Gastrocnemius medialis (tissue), 4 donors: ENCODE results near the gene PLCB3. TPM values are rescaled to one million over a fixed set of nuclear protein-coding genes. Genes with fewer than 3 reads are reported as not detected.

Experiments used
- ATAC-seq, 2 donors: fragments of 150-250 bp; one replicate each; pipeline ENCODE4 v1.9.1; 2016
- DNase-seq, 2 donors: peaks; one replicate each; pipeline ENCODE4 v3.0.0-alpha.2; 2019
- H3K27ac ChIP-seq, 4 donors: fragments of 200-600 bp; sonication (generic); 1 replicate in 1 of 4; 2 replicates in 3 of 4; pipeline ENCODE4 v1.5.1; 2016 to 2018; ENCODE audit warnings: mild to moderate bottlenecking in 2 of 4, moderate library complexity in 1 of 4
- H3K27me3 ChIP-seq, 3 donors: fragments of 200-600 bp; sonication (generic) in 2 of 3; 1 replicate in 1 of 3; 2 replicates in 2 of 3; pipeline versions ENCODE4 v1.5.1 to v1.6.0; 2016 to 2019; ENCODE audit warnings: mild to moderate bottlenecking in 1 of 3, moderate library complexity in 1 of 3
- H3K36me3 ChIP-seq, 2 donors: fragments of 200-600 bp; sonication (generic) in 1 of 2; one replicate each; pipeline ENCODE4 v1.5.1; 2017 to 2018
- H3K4me1 ChIP-seq, 2 donors: fragments of 200-600 bp; sonication (generic) in 1 of 2; one replicate each; pipeline ENCODE4 v1.5.1; 2016 to 2017; ENCODE audit warnings: mild to moderate bottlenecking in 2 of 2
- H3K4me3 ChIP-seq, 4 donors: fragments of 200-600 bp; sonication (generic) in 3 of 4; 1 replicate in 1 of 4; 2 replicates in 3 of 4; pipeline ENCODE4 v1.5.1; 2016 to 2019; ENCODE audit warnings: mild to moderate bottlenecking in 2 of 4
- H3K9me3 ChIP-seq, 3 donors: fragments of 200-600 bp; sonication (generic) in 2 of 3; 1 replicate in 1 of 3; 2 replicates in 2 of 3; pipeline ENCODE4 v1.5.1; 2016 to 2019
- POLR2A ChIP-seq, 2 donors: fragments of 450-650 bp; IDR thresholded peaks; one replicate each; pipeline ENCODE4 v1.6.1; 2017; ENCODE audit warnings: antibody characterized with exemption in 2 of 2, mild to moderate bottlenecking in 2 of 2, moderate library complexity in 2 of 2
- in situ Hi-C, 4 donors: fragments of 200-750 bp; cut with MboI; loops; one replicate each; pipeline versions ENCODE4 v1.15.0 to v1.8.0; 2017; ENCODE audit warnings: low sequenced_read_pairs in 4 of 4
- intact Hi-C: fragments of 100-400 bp; cut with DNase I; formaldehyde crosslinking; loops from one replicate; pipeline ENCODE4 v1.15.1; 2023; ENCODE audit warnings: low total_unique reads
- total RNA-seq, 4 donors: library from RNA; depleted of rRNA; stranded (reverse); fragments of >200 nt; gene quantifications; one replicate each; pipeline versions ENCODE4 v1.1.0 to v1.2.3, GENCODE V29; 2016
- TF ChIP-seq, protein P1 (sequence below), 5 experiments: fragments of 450-650 bp in 3 of 5; fragments of 200-600 bp in 2 of 5; sonication (generic) in 2 of 5; IDR thresholded peaks in 4 of 5; conservative IDR thresholded peaks in 1 of 5; 1 replicate in 4 of 5; 2 replicates in 1 of 5; pipeline ENCODE4 v1.5.1; 2016 to 2019; ENCODE audit warnings: antibody characterized with exemption in 5 of 5, mild to moderate bottlenecking in 3 of 5, moderate library complexity in 3 of 5

Gene PLCB3
- total RNA-seq, 4 donors from 2014 or later, result 4.7 to 9.7 (median 6.2) TPM

GRCh38 chr11:64253481-64253880, 2.2 kb downstream of the PLCB3 start:
- intact Hi-C loops (no loop called here), in situ Hi-C loops (no loop called here)
- ATAC-seq (no peak), DNase-seq (peak in 1 of 2 donors; percentile 65)
- peaks cover 30 to 31% of the 10 kb centered on the region in 2 donors for H3K4me1 ChIP-seq
- no peaks in the 10 kb centered on the region for H3K27me3 ChIP-seq
- H3K9me3 ChIP-seq, result no peaks in the 10 kb centered on the region
- no peak for TF ChIP-seq POLR2A (IDR thresholded peaks at IDR 0.05)
- TF ChIP-seq, protein P1, sequence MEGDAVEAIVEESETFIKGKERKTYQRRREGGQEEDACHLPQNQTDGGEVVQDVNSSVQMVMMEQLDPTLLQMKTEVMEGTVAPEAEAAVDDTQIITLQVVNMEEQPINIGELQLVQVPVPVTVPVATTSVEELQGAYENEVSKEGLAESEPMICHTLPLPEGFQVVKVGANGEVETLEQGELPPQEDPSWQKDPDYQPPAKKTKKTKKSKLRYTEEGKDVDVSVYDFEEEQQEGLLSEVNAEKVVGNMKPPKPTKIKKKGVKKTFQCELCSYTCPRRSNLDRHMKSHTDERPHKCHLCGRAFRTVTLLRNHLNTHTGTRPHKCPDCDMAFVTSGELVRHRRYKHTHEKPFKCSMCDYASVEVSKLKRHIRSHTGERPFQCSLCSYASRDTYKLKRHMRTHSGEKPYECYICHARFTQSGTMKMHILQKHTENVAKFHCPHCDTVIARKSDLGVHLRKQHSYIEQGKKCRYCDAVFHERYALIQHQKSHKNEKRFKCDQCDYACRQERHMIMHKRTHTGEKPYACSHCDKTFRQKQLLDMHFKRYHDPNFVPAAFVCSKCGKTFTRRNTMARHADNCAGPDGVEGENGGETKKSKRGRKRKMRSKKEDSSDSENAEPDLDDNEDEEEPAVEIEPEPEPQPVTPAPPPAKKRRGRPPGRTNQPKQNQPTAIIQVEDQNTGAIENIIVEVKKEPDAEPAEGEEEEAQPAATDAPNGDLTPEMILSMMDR (IDR thresholded peaks at IDR 0.05 in 4 of 5, conservative IDR thresholded peaks at IDR 0.05 in 1 of 5), result no peak
- H3K36me3 ChIP-seq, result peaks cover 0 to 22% of the 10 kb centered on the region in 2 donors
- H3K27ac ChIP-seq, result peak overlapping the region in 3 of 4 donors; percentile 6 to 77 (median 34)
- no peak overlapping the region for H3K4me3 ChIP-seq

DNA sequence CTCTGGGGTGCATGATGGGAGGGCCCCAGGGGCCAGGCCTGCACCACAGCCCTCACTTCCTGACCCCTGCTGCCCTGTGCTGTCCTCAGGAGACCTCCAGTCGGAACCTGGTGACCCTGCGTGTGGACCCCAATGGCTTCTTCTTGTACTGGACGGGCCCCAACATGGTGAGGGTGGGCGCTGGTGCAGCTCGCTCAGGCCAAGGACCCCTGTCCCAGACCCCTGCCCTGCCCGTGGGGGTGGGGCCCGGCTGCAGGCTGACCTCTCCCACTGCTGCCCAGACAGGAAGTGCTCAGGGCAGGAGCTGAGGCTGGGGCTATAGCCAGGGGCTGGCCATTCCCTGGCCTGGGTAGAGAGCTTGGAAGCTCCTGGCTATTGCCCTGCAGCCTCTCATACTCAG, 3.0 kb downstream of the PLCB3 start:
- H3K27ac ChIP-seq, result no peak overlapping the region
- DNase-seq, result no peak
- H3K27me3 ChIP-seq, result no peaks in the 10 kb centered on the region
- no peak for TF ChIP-seq POLR2A (IDR thresholded peaks at IDR 0.05)
- TF ChIP-seq, protein P1 (IDR thresholded peaks at IDR 0.05 in 4 of 5, conservative IDR thresholded peaks at IDR 0.05 in 1 of 5), result no peak
- H3K9me3 ChIP-seq, result no peaks in the 10 kb centered on the region
- no peak overlapping the region for H3K4me3 ChIP-seq
- ATAC-seq, result no peak
- H3K36me3 ChIP-seq, result peaks cover 0 to 30% of the 10 kb centered on the region in 2 donors
- intact Hi-C loops, result no loop called here
- peaks cover 30 to 31% of the 10 kb centered on the region in 2 donors for H3K4me1 ChIP-seq
- in situ Hi-C loops, result no loop called here

DNA sequence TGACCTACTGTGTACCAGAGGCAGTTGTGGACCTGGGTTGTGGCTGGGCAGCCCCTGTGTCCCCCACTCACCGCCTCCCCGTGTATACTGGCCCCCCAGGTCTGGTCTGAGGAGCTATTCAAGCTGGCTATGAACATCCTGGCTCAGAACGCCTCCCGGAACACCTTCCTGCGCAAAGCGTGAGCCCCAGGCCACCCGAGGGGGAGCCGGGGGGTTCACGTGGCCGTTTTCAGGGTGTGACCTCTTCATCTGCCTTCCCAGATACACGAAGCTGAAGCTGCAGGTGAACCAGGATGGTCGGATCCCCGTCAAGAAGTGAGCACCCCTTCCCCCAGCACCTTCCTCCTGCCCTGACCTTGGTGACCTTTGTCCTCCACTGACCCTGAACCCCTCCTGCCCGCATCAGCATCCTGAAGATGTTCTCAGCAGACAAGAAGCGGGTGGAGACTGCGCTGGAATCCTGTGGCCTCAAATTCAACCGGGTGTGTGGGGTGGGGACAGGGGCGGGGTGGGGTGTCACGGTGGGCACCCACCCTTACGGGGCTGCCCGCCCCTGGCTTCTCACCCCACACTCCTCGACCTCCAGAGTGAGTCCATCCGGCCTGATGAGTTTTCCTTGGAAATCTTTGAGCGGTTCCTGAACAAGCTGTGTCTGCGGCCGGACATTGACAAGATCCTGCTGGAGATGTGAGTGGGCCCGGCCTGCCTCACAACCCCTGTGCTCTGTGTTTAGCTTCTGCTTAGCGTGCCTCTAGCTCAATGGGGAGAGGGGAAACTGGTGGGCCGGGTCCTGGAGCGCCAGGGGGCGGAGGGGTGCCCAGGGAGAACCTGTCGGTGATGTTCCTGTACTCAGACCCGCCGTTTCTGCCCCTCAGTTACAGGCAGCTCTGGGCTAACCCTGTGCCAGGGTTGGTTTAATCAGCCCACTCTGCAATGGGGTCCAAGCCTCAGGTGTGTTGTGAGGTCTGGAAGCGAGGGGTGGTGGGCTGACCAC, 4.1 kb downstream of the PLCB3 start:
- Histone ChIP-seq H3K27me3 (no peaks in the 10 kb centered on the region), H3K36me3 (peaks cover 0 to 33% of the 10 kb centered on the region in 2 donors), H3K4me3 (no peak overlapping the region), H3K27ac (no peak overlapping the region), H3K9me3 (no peaks in the 10 kb centered on the region), H3K4me1 (peaks cover 30 to 31% of the 10 kb centered on the region in 2 donors)
- intact Hi-C loops (no loop called here), in situ Hi-C loops (no loop called here)
- ATAC-seq (no peak), DNase-seq (no peak)
- TF ChIP-seq, protein P1 (IDR thresholded peaks at IDR 0.05 in 4 of 5, conservative IDR thresholded peaks at IDR 0.05 in 1 of 5), result no peak
- TF ChIP-seq POLR2A (IDR thresholded peaks at IDR 0.05), result no peak

GRCh38 chr11:64256300-64256699, 5.0 kb downstream of the PLCB3 start:
- in situ Hi-C loops, result no loop called here
- Histone ChIP-seq H3K4me3 (no peak overlapping the region), H3K36me3 (peaks cover 0 to 33% of the 10 kb centered on the region in 2 donors), H3K9me3 (no peaks in the 10 kb centered on the region), H3K27me3 (no peaks in the 10 kb centered on the region), H3K27ac (no peak overlapping the region), H3K4me1 (peaks cover 24 to 25% of the 10 kb centered on the region in 2 donors)
- no peak for ATAC-seq
- no peak for DNase-seq
- intact Hi-C loops, result no loop called here
- TF ChIP-seq POLR2A (IDR thresholded peaks at IDR 0.05), result no peak
- TF ChIP-seq, protein P1 (IDR thresholded peaks at IDR 0.05 in 4 of 5, conservative IDR thresholded peaks at IDR 0.05 in 1 of 5), result no peak
